Fibroblast of lung (primary cell): ENCODE results near the gene GIMAP8. TPM values are rescaled to one million over a fixed set of nuclear protein-coding genes. Genes with fewer than 3 reads are reported as not detected.

Experiments
- DNase-seq, 2 donors: peaks; one replicate each; pipeline versions ENCODE4 v3.0.0 to v3.0.0-alpha.2; 2010; ENCODE audit warnings: low read depth in 2 of 2
- H2AFZ ChIP-seq: 2 replicates; pipeline ENCODE4 v1.5.1; 2012; ENCODE audit warnings: low read length, control low read depth, inconsistent platforms
- H3K27ac ChIP-seq: 2 replicates; pipeline ENCODE4 v1.5.1; 2011; ENCODE audit warnings: low read length, control low read depth; ENCODE audit not compliant: insufficient read depth
- H3K27me3 ChIP-seq: 2 replicates; pipeline ENCODE4 v1.5.1; 2011; ENCODE audit warnings: mild to moderate bottlenecking, low read length; ENCODE audit not compliant: control insufficient read depth, insufficient read depth
- H3K36me3 ChIP-seq: 2 replicates; pipeline ENCODE4 v1.5.1; 2011; ENCODE audit warnings: low read length; ENCODE audit not compliant: control insufficient read depth, insufficient read depth
- H3K4me1 ChIP-seq: 2 replicates; pipeline ENCODE4 v1.5.1; 2011; ENCODE audit warnings: low read length; ENCODE audit not compliant: control insufficient read depth, insufficient read depth; ENCODE audit errors: extremely low read depth
- H3K4me2 ChIP-seq: 2 replicates; pipeline ENCODE4 v1.5.1; 2011; ENCODE audit warnings: low read length, control low read depth; ENCODE audit not compliant: insufficient read depth; ENCODE audit errors: extremely low read depth
- H3K4me3 ChIP-seq, 4 experiments: fragments of 200-600 bp in 1 of 4; sonication (generic) in 1 of 4; replicated peaks in 1 of 4; 2 replicates each; pipeline ENCODE4 v1.5.1; 2011 to 2016; ENCODE audit warnings: low read length in 4 of 4, low read depth in 3 of 4, mild to moderate bottlenecking in 3 of 4, control low read depth in 2 of 4, inconsistent platforms in 1 of 4, mixed read lengths in 1 of 4; ENCODE audit not compliant: insufficient read depth in 1 of 4; ENCODE audit errors: control extremely low read depth in 1 of 4
- H3K79me2 ChIP-seq: 2 replicates; pipeline ENCODE4 v1.5.1; 2012; ENCODE audit warnings: mild to moderate bottlenecking, low read length, inconsistent platforms; ENCODE audit not compliant: control insufficient read depth, insufficient read depth
- H3K9ac ChIP-seq: 2 replicates; pipeline ENCODE4 v1.5.1; 2011; ENCODE audit warnings: mild to moderate bottlenecking, low read length, control low read depth; ENCODE audit not compliant: insufficient read depth
- H3K9me3 ChIP-seq: 2 replicates; pipeline ENCODE4 v1.5.1; 2012; ENCODE audit warnings: low read depth, low read length; ENCODE audit not compliant: control insufficient read depth, insufficient read depth
- H4K20me1 ChIP-seq: 2 replicates; pipeline ENCODE4 v1.5.1; 2011; ENCODE audit warnings: low read length; ENCODE audit not compliant: control insufficient read depth, insufficient read depth; ENCODE audit errors: extremely low read depth
- CTCF ChIP-seq, 2 donors: IDR thresholded peaks in 1 of 2; conservative IDR thresholded peaks in 1 of 2; 1 replicate in 1 of 2; 2 replicates in 1 of 2; pipeline ENCODE4 v1.5.1; 2011 to 2012; ENCODE audit warnings: low read length in 2 of 2, control low read depth in 1 of 2, inconsistent platforms in 1 of 2, low read depth in 1 of 2, mild to moderate bottlenecking in 1 of 2
- EZH2 ChIP-seq: IDR thresholded peaks from 2 replicates; pipeline ENCODE4 v1.5.1; 2012; ENCODE audit warnings: low read length, control low read depth, mild to moderate bottlenecking; ENCODE audit errors: missing control alignments
- polyA plus RNA-seq, 2 donors: library from polyadenylated mRNA; depleted of rRNA in 1 of 2; stranded (reverse) in 1 of 2; unstranded in 1 of 2; fragments of >200 nt; gene quantifications; 2 replicates each; pipeline ENCODE4 v1.2.1, GENCODE V29; 2011 to 2012; ENCODE audit warnings: missing spikeins in 1 of 2
- total RNA-seq: library from RNA; depleted of rRNA; stranded (reverse); fragments of >200 nt; gene quantifications from 2 replicates; pipeline ENCODE4 v1.2.1, GENCODE V29; 2014

GIMAP8 gene
- total and polyA plus RNA-seq, 2 donors (not counting 1 experiment from before 2014, with no cell fraction given) = under 0.01 TPM; not detected in 1

GRCh38 chr7:150430465-150431085 is 19.9 kb upstream of the GIMAP8 start:
- no peaks in the 10 kb centered on the region for H4K20me1 ChIP-seq
- H3K79me2 ChIP-seq = no peaks in the 10 kb centered on the region
- H3K9ac ChIP-seq = no peak overlapping the region
- no peaks in the 10 kb centered on the region for H3K9me3 ChIP-seq
- no peaks in the 10 kb centered on the region for H3K36me3 ChIP-seq
- no peak overlapping the region for H2AFZ ChIP-seq
- H3K27me3 ChIP-seq = no peaks in the 10 kb centered on the region
- peaks cover 5% of the 10 kb centered on the region for H3K4me1 ChIP-seq
- no peak overlapping the region for H3K4me3 ChIP-seq
- DNase-seq = no peak
- no peak overlapping the region for H3K27ac ChIP-seq
- TF ChIP-seq EZH2 (no peak), CTCF (conservative IDR thresholded peaks at IDR 0.05 in 1 of 2, IDR thresholded peaks at IDR 0.05 in 1 of 2; ENCODE audit: low read depth in 1 of 2, low read length in 2 of 2) (no peak)
- H3K4me2 ChIP-seq = no peak overlapping the region

GRCh38 chr7:150431839-150432658 is 18.4 kb upstream of the GIMAP8 start:
- TF ChIP-seq CTCF (conservative IDR thresholded peaks at IDR 0.05 in 1 of 2, IDR thresholded peaks at IDR 0.05 in 1 of 2; ENCODE audit: low read depth in 1 of 2, low read length in 2 of 2) = no peak
- TF ChIP-seq EZH2 = no peak
- Histone ChIP-seq H2AFZ (no peak overlapping the region), H3K4me1 (peaks cover 5% of the 10 kb centered on the region), H3K4me2 (no peak overlapping the region), H3K79me2 (no peaks in the 10 kb centered on the region), H3K4me3 (no peak overlapping the region), H3K27me3 (no peaks in the 10 kb centered on the region), H3K9ac (no peak overlapping the region), H3K9me3 (no peaks in the 10 kb centered on the region), H3K36me3 (no peaks in the 10 kb centered on the region), H3K27ac (no peak overlapping the region), H4K20me1 (no peaks in the 10 kb centered on the region)
- DNase-seq = no peak
